WTC11 (cell line): ENCODE results near the gene IRF2BP1. TPM values are rescaled to one million over a fixed set of nuclear protein-coding genes. Genes with fewer than 3 reads are reported as not detected.

ENCODE experiments used
- ATAC-seq: fragments of 200-7000 bp; cut with Tn5 transposase; 2 replicates; pipeline ENCODE4 v1.10.0; 2021; ENCODE audit warnings: mild to moderate bottlenecking, moderate library complexity
- CTCF ChIA-PET: fragments of 300-600 bp; sonication (Branson Sonifier 250); formaldehyde crosslinking; loops from one replicate; lab custom pipeline; 2021; ENCODE audit warnings: antibody characterized with exemption; lab: Charles Lee
- POLR2A ChIA-PET: fragments of 350-600 bp; sonication (Branson Sonifier 250); formaldehyde crosslinking; loops from one replicate; lab custom pipeline; 2021; ENCODE audit warnings: antibody characterized with exemption; lab: Charles Lee
- DNase-seq: peaks from one replicate; pipeline ENCODE4 v3.0.0; 2021; ENCODE audit warnings: low spot score
- H3K27ac Mint-ChIP-seq: 2 replicates; pipeline ENCODE4 v1.8.0; 2021; ENCODE audit warnings: mixed read lengths
- H3K27me3 Mint-ChIP-seq: 2 replicates; pipeline ENCODE4 v1.8.0; 2021; ENCODE audit warnings: low read depth, mild to moderate bottlenecking, moderate library complexity, mixed read lengths
- H3K36me3 Mint-ChIP-seq: 2 replicates; pipeline ENCODE4 v1.8.0; 2021; ENCODE audit warnings: mixed read lengths
- H3K4me1 Mint-ChIP-seq: 2 replicates; pipeline ENCODE4 v1.8.0; 2022; ENCODE audit warnings: mixed read lengths
- H3K4me3 Mint-ChIP-seq: 2 replicates; pipeline ENCODE4 v1.8.0; 2021; ENCODE audit warnings: mild to moderate bottlenecking, moderate library complexity, mixed read lengths
- H3K9me3 Mint-ChIP-seq: 2 replicates; pipeline ENCODE4 v1.8.0; 2021; ENCODE audit warnings: mixed read lengths
- GTF2I ChIP-seq: fragments of 250-450 bp; sonication (Bioruptor Pico); conservative IDR thresholded peaks from 2 replicates; pipeline ENCODE4 v1.4.0; 2021; ENCODE audit warnings: mild to moderate bottlenecking
- IRF2 ChIP-seq: sonication (generic); formaldehyde crosslinking; IDR thresholded peaks from 2 replicates; pipeline ENCODE4 v1.8.0; 2022; ENCODE audit warnings: low read depth, missing genetic modification reagents, borderline replicate concordance
- JUN ChIP-seq: sonication (generic); formaldehyde crosslinking; IDR thresholded peaks from 2 replicates; pipeline ENCODE4 v1.8.0; 2023; ENCODE audit warnings: mild to moderate bottlenecking, missing genetic modification reagents
- MYBL2 ChIP-seq: sonication (generic); formaldehyde crosslinking; IDR thresholded peaks from 2 replicates; pipeline ENCODE4 v1.8.1; 2023; ENCODE audit warnings: mild to moderate bottlenecking, moderate library complexity, missing genetic modification reagents
- NFATC4 ChIP-seq: fragments of 250-450 bp; sonication (Bioruptor Pico); IDR thresholded peaks from 2 replicates; pipeline ENCODE4 v1.9.0; 2021; ENCODE audit warnings: mild to moderate bottlenecking
- NR1H2 ChIP-seq: sonication (generic); formaldehyde crosslinking; IDR thresholded peaks from 2 replicates; pipeline ENCODE4 v1.9.0; 2021; ENCODE audit warnings: mild to moderate bottlenecking, moderate library complexity, missing genetic modification reagents
- NR2C2 ChIP-seq: sonication (generic); formaldehyde crosslinking; IDR thresholded peaks from 2 replicates; pipeline ENCODE4 v1.8.0; 2022; ENCODE audit warnings: mild to moderate bottlenecking, missing genetic modification reagents
- PRRX2 ChIP-seq: fragments of 250-450 bp; sonication (Bioruptor Pico); IDR thresholded peaks from 2 replicates; pipeline ENCODE4 v1.8.0; 2021; ENCODE audit warnings: mild to moderate bottlenecking
- RELA ChIP-seq: sonication (generic); formaldehyde crosslinking; IDR thresholded peaks from 2 replicates; pipeline ENCODE4 v1.8.1; 2022; ENCODE audit warnings: missing genetic modification reagents, mild to moderate bottlenecking, borderline replicate concordance
- SOX15 ChIP-seq: fragments of 250-450 bp; sonication (Bioruptor Pico); IDR thresholded peaks from 2 replicates; pipeline ENCODE4 v1.9.0; 2021; ENCODE audit warnings: mild to moderate bottlenecking
- total RNA-seq: library from RNA; stranded (reverse); gene quantifications from 3 replicates; pipeline ENCODE4 v1.2.3, GENCODE V29; 2021
- TF ChIP-seq, protein P1 (sequence below): sonication (generic); formaldehyde crosslinking; IDR thresholded peaks from 2 replicates; pipeline ENCODE4 v1.8.1; 2022; ENCODE audit warnings: mild to moderate bottlenecking, missing genetic modification reagents, moderate library complexity, borderline replicate concordance
- TF ChIP-seq, protein P2 (sequence below): fragments of 200-600 bp; IDR thresholded peaks from 2 replicates; pipeline ENCODE4 v1.8.0; 2022; ENCODE audit warnings: antibody characterized with exemption
- TF ChIP-seq, protein P3 (sequence below): sonication (generic); formaldehyde crosslinking; IDR thresholded peaks from 2 replicates; pipeline ENCODE4 v1.8.1; 2023; ENCODE audit warnings: mild to moderate bottlenecking, missing genetic modification reagents
- TF ChIP-seq, protein P4 (sequence below): sonication (generic); formaldehyde crosslinking; conservative IDR thresholded peaks from 2 replicates; pipeline ENCODE4 v1.8.1; 2023; ENCODE audit warnings: mild to moderate bottlenecking, low read depth, missing genetic modification reagents, moderate library complexity
- TF ChIP-seq, protein P5 (sequence below): sonication (generic); formaldehyde crosslinking; IDR thresholded peaks from 2 replicates; pipeline ENCODE4 v1.8.0; 2023; ENCODE audit warnings: missing genetic modification reagents
- TF ChIP-seq, protein P6 (sequence below): sonication (generic); formaldehyde crosslinking; IDR thresholded peaks from 2 replicates; pipeline ENCODE4 v1.8.0; 2023; ENCODE audit warnings: mild to moderate bottlenecking, missing genetic modification reagents
- TF ChIP-seq, protein P7 (sequence below): sonication (generic); formaldehyde crosslinking; conservative IDR thresholded peaks from 2 replicates; pipeline ENCODE4 v1.8.1; 2022; ENCODE audit warnings: mild to moderate bottlenecking, missing genetic modification reagents
- TF ChIP-seq, protein P8 (sequence below): fragments of 250-450 bp; sonication (Bioruptor Pico); IDR thresholded peaks from 2 replicates; pipeline ENCODE4 v1.9.0; 2021; ENCODE audit warnings: mild to moderate bottlenecking

Gene IRF2BP1
- total RNA-seq, 1 experiment from 2014 or later: 30.3 TPM

DNA sequence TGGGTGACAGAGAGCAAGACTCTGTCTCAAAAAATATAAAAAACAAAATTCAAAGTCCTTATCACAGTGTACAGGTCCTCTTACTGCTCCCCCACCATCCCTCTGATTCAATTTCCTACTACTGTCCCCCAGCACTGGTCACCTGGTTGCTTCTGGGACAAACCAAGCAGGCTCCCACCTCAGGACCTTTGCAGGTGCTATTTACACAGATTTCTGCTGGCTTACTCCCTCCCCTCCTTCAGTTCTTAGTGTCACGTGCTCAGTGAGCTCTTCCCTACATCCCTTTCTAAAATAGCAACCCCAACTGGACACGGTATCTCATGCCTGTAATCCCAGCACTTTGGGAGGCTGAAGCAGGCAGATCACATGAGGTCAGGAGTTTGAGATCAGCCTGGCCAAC, 6.0 kb downstream of the IRF2BP1 start:
- Mint-ChIP-seq H3K4me3 (no peak overlapping the region), H3K36me3 (no peaks in the 10 kb centered on the region), H3K27me3 (no peaks in the 10 kb centered on the region), H3K4me1 (peaks cover 55% of the 10 kb centered on the region), H3K27ac (no peak overlapping the region), H3K9me3 (no peaks in the 10 kb centered on the region)
- TF ChIP-seq RELA (CRISPR knock-in tag) (no peak), GTF2I (CRISPR knock-in tag) (no peak), PRRX2 (CRISPR knock-in tag) (no peak), NFATC4 (CRISPR knock-in tag) (no peak), JUN (no peak)
- TF ChIP-seq, protein P1, sequence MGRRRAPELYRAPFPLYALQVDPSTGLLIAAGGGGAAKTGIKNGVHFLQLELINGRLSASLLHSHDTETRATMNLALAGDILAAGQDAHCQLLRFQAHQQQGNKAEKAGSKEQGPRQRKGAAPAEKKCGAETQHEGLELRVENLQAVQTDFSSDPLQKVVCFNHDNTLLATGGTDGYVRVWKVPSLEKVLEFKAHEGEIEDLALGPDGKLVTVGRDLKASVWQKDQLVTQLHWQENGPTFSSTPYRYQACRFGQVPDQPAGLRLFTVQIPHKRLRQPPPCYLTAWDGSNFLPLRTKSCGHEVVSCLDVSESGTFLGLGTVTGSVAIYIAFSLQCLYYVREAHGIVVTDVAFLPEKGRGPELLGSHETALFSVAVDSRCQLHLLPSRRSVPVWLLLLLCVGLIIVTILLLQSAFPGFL (CRISPR knock-in tag): no peak
- TF ChIP-seq, protein P2, sequence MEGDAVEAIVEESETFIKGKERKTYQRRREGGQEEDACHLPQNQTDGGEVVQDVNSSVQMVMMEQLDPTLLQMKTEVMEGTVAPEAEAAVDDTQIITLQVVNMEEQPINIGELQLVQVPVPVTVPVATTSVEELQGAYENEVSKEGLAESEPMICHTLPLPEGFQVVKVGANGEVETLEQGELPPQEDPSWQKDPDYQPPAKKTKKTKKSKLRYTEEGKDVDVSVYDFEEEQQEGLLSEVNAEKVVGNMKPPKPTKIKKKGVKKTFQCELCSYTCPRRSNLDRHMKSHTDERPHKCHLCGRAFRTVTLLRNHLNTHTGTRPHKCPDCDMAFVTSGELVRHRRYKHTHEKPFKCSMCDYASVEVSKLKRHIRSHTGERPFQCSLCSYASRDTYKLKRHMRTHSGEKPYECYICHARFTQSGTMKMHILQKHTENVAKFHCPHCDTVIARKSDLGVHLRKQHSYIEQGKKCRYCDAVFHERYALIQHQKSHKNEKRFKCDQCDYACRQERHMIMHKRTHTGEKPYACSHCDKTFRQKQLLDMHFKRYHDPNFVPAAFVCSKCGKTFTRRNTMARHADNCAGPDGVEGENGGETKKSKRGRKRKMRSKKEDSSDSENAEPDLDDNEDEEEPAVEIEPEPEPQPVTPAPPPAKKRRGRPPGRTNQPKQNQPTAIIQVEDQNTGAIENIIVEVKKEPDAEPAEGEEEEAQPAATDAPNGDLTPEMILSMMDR: no peak
- TF ChIP-seq, protein P3, sequence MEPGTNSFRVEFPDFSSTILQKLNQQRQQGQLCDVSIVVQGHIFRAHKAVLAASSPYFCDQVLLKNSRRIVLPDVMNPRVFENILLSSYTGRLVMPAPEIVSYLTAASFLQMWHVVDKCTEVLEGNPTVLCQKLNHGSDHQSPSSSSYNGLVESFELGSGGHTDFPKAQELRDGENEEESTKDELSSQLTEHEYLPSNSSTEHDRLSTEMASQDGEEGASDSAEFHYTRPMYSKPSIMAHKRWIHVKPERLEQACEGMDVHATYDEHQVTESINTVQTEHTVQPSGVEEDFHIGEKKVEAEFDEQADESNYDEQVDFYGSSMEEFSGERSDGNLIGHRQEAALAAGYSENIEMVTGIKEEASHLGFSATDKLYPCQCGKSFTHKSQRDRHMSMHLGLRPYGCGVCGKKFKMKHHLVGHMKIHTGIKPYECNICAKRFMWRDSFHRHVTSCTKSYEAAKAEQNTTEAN (CRISPR knock-in tag): no peak
- no peak for ATAC-seq
- POLR2A ChIA-PET: no interaction called here
- CTCF ChIA-PET: interaction anchor here (8.5 kb wide), 1 partner anchor 15 kb away, joined by 212 read pairs; the partner anchor contains the start of genes FOXA3 and SYMPK
- DNase-seq: no peak

DNA sequence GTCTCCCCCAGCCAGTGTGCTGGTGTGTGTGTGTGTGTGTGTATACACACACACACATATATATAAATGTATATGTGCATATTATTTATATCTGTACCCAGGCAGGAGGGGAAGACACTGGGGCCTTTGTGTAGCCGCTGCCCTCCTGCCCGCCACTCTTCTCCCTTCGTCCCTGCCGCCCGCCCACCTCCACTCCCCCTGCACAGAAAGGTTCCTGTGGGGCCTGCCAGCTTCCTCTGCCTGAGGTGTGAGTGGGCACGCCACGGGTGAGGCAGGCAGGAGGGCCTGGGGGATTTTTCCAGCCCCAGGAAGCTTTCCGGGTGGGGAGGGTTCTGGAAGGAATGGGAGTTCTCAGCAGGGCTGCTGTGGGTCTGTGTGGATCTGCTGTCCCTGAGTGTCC, 6.9 kb downstream of the IRF2BP1 start:
- H3K4me3 Mint-ChIP-seq: no peak overlapping the region
- DNase-seq (no peak), ATAC-seq (no peak)
- peaks cover 57% of the 10 kb centered on the region for H3K4me1 Mint-ChIP-seq
- no peaks in the 10 kb centered on the region for H3K9me3 Mint-ChIP-seq
- ChIA-PET CTCF (interaction anchor here (8.5 kb wide), 1 partner anchor 14 kb away, joined by 212 read pairs; the partner anchor contains the start of genes FOXA3 and SYMPK), POLR2A (interaction anchor here (1.0 kb wide), 1 partner anchor 15 kb away, joined by 3 read pairs; no protein-coding TSS in a partner anchor)
- TF ChIP-seq, protein P4, sequence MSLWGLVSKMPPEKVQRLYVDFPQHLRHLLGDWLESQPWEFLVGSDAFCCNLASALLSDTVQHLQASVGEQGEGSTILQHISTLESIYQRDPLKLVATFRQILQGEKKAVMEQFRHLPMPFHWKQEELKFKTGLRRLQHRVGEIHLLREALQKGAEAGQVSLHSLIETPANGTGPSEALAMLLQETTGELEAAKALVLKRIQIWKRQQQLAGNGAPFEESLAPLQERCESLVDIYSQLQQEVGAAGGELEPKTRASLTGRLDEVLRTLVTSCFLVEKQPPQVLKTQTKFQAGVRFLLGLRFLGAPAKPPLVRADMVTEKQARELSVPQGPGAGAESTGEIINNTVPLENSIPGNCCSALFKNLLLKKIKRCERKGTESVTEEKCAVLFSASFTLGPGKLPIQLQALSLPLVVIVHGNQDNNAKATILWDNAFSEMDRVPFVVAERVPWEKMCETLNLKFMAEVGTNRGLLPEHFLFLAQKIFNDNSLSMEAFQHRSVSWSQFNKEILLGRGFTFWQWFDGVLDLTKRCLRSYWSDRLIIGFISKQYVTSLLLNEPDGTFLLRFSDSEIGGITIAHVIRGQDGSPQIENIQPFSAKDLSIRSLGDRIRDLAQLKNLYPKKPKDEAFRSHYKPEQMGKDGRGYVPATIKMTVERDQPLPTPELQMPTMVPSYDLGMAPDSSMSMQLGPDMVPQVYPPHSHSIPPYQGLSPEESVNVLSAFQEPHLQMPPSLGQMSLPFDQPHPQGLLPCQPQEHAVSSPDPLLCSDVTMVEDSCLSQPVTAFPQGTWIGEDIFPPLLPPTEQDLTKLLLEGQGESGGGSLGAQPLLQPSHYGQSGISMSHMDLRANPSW (CRISPR knock-in tag): no peak
- TF ChIP-seq NR1H2 (CRISPR knock-in tag) (no peak), NR2C2 (CRISPR knock-in tag) (no peak), SOX15 (CRISPR knock-in tag) (no peak), NFATC4 (CRISPR knock-in tag) (no peak), MYBL2 (CRISPR knock-in tag) (no peak), IRF2 (CRISPR knock-in tag) (no peak)
- TF ChIP-seq, protein P5, sequence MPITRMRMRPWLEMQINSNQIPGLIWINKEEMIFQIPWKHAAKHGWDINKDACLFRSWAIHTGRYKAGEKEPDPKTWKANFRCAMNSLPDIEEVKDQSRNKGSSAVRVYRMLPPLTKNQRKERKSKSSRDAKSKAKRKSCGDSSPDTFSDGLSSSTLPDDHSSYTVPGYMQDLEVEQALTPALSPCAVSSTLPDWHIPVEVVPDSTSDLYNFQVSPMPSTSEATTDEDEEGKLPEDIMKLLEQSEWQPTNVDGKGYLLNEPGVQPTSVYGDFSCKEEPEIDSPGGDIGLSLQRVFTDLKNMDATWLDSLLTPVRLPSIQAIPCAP (CRISPR knock-in tag): no peak
- TF ChIP-seq, protein P6, sequence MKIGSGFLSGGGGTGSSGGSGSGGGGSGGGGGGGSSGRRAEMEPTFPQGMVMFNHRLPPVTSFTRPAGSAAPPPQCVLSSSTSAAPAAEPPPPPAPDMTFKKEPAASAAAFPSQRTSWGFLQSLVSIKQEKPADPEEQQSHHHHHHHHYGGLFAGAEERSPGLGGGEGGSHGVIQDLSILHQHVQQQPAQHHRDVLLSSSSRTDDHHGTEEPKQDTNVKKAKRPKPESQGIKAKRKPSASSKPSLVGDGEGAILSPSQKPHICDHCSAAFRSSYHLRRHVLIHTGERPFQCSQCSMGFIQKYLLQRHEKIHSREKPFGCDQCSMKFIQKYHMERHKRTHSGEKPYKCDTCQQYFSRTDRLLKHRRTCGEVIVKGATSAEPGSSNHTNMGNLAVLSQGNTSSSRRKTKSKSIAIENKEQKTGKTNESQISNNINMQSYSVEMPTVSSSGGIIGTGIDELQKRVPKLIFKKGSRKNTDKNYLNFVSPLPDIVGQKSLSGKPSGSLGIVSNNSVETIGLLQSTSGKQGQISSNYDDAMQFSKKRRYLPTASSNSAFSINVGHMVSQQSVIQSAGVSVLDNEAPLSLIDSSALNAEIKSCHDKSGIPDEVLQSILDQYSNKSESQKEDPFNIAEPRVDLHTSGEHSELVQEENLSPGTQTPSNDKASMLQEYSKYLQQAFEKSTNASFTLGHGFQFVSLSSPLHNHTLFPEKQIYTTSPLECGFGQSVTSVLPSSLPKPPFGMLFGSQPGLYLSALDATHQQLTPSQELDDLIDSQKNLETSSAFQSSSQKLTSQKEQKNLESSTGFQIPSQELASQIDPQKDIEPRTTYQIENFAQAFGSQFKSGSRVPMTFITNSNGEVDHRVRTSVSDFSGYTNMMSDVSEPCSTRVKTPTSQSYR: no peak
- TF ChIP-seq, protein P7, sequence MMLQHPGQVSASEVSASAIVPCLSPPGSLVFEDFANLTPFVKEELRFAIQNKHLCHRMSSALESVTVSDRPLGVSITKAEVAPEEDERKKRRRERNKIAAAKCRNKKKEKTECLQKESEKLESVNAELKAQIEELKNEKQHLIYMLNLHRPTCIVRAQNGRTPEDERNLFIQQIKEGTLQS (CRISPR knock-in tag): no peak
- TF ChIP-seq, protein P8, sequence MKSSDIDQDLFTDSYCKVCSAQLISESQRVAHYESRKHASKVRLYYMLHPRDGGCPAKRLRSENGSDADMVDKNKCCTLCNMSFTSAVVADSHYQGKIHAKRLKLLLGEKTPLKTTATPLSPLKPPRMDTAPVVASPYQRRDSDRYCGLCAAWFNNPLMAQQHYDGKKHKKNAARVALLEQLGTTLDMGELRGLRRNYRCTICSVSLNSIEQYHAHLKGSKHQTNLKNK (CRISPR knock-in tag): no peak
- no peak overlapping the region for H3K27ac Mint-ChIP-seq
- no peaks in the 10 kb centered on the region for H3K27me3 Mint-ChIP-seq
- H3K36me3 Mint-ChIP-seq: no peaks in the 10 kb centered on the region
